Calu3 (cell line): ENCODE data around the gene IL23A. TPM values are rescaled to one million over a fixed set of nuclear protein-coding genes. Genes with fewer than 3 reads are reported as not detected.

ENCODE experiments used
- BruUV-seq: library from RNA; stranded (reverse); fragments of 400-500 nt; replicated peaks from 2 replicates; lab custom pipeline; 2021; lab: Mats Ljungman, UMichigan
- CTCF ChIA-PET: fragments of 300-600 bp; sonication (Branson Sonifier 250); formaldehyde crosslinking; loops from one replicate; lab custom pipeline; 2022; ENCODE audit warnings: antibody characterized with exemption; lab: Charles Lee
- DNase-seq: peaks from one replicate; pipeline ENCODE4 v3.0.0; 2022
- H3K27ac Mint-ChIP-seq: one replicate; pipeline ENCODE4 v1.8.0; 2022; ENCODE audit warnings: mixed read lengths; ENCODE audit not compliant: unreplicated experiment
- H3K27me3 Mint-ChIP-seq: one replicate; pipeline ENCODE4 v1.8.0; 2022; ENCODE audit warnings: mixed read lengths; ENCODE audit not compliant: unreplicated experiment
- H3K36me3 Mint-ChIP-seq: one replicate; pipeline ENCODE4 v1.8.0; 2022; ENCODE audit warnings: mild to moderate bottlenecking, moderate library complexity, mixed read lengths; ENCODE audit not compliant: insufficient read depth, unreplicated experiment
- H3K4me1 Mint-ChIP-seq: one replicate; pipeline ENCODE4 v1.8.0; 2022; ENCODE audit warnings: mild to moderate bottlenecking, low read depth, mixed read lengths; ENCODE audit not compliant: unreplicated experiment
- H3K4me3 Mint-ChIP-seq: one replicate; pipeline ENCODE4 v1.8.0; 2022; ENCODE audit warnings: mild to moderate bottlenecking, low read depth, moderate library complexity, mixed read lengths; ENCODE audit not compliant: unreplicated experiment
- H3K9me3 Mint-ChIP-seq: one replicate; pipeline ENCODE4 v1.8.0; 2022; ENCODE audit warnings: low read depth, mixed read lengths; ENCODE audit not compliant: unreplicated experiment
- CTCF ChIP-seq: fragments of 200-600 bp; IDR thresholded peaks from one replicate; pipeline ENCODE4 v1.8.0; 2022; ENCODE audit warnings: antibody characterized with exemption; ENCODE audit not compliant: unreplicated experiment
- intact Hi-C: fragments of 100-400 bp; cut with micrococcal nuclease; formaldehyde crosslinking; loops from one replicate; pipeline ENCODE4 v1.10.0; 2022; ENCODE audit not compliant: unreplicated experiment
- total RNA-seq: library from RNA; stranded (reverse); gene quantifications from 2 replicates; pipeline ENCODE4 v1.2.3, GENCODE V29; 2022

IL23A gene
- total RNA-seq, 1 experiment from 2014 or later, result 2.9 TPM

GRCh38 chr12:56366948-56367347 is 28.3 kb downstream of the IL23A start:
- DNase-seq, result no peak
- no peak overlapping the region for H3K4me3 Mint-ChIP-seq
- H3K36me3 Mint-ChIP-seq, result no peaks in the 10 kb centered on the region
- CTCF ChIA-PET, result no interaction called here
- H3K9me3 Mint-ChIP-seq, result no peaks in the 10 kb centered on the region
- no peak overlapping the region for H3K27ac Mint-ChIP-seq
- BruUV-seq, result no TSS peak
- intact Hi-C loops, result loop anchor here (10.0 kb wide), 1 partner anchor 98 kb away; the partner anchor contains the start of gene SPRYD4
- H3K27me3 Mint-ChIP-seq, result no peaks in the 10 kb centered on the region
- no peaks in the 10 kb centered on the region for H3K4me1 Mint-ChIP-seq
- no peak for TF ChIP-seq CTCF

- BruUV-seq, result no TSS peak
- no peak for TF ChIP-seq CTCF
- Mint-ChIP-seq H3K4me3 (no peak overlapping the region), H3K4me1 (no peaks in the 10 kb centered on the region), H3K27ac (no peak overlapping the region), H3K36me3 (no peaks in the 10 kb centered on the region), H3K9me3 (peaks cover 5% of the 10 kb centered on the region), H3K27me3 (peaks cover 12% of the 10 kb centered on the region)
- CTCF ChIA-PET, result interaction anchor here (0.6 to 1.5 kb wide), 2 partner anchors 13 to 28 kb away, joined by 3 read pairs; partner anchors contain the start of gene STAT2
- DNase-seq, result no peak
- intact Hi-C loops, result no loop called here
Measured at GRCh38 chr12:56373515-56373914, 34.8 kb downstream of the IL23A start.

GRCh38 chr12:56374726-56375597 is 36.3 kb downstream of the IL23A start:
- no peaks in the 10 kb centered on the region for H3K4me1 Mint-ChIP-seq
- peaks cover 5% of the 10 kb centered on the region for H3K9me3 Mint-ChIP-seq
- H3K36me3 Mint-ChIP-seq, result no peaks in the 10 kb centered on the region
- H3K27me3 Mint-ChIP-seq, result peaks cover 12% of the 10 kb centered on the region
- CTCF ChIA-PET, result interaction anchor here (0.6 to 1.5 kb wide), 4 partner anchors 12 to 89 kb away, joined by 3 to 4 read pairs (median 4); partner anchors contain the start of gene STAT2
- no peak overlapping the region for H3K27ac Mint-ChIP-seq
- TF ChIP-seq CTCF, result no peak
- H3K4me3 Mint-ChIP-seq, result no peak overlapping the region
- BruUV-seq, result no TSS peak
- DNase-seq, result no peak
- intact Hi-C loops, result no loop called here

GRCh38 chr12:56375598-56376434 is 37.1 kb downstream of the IL23A start:
- no peak for TF ChIP-seq CTCF
- Mint-ChIP-seq H3K36me3 (no peaks in the 10 kb centered on the region), H3K27me3 (peaks cover 12% of the 10 kb centered on the region), H3K27ac (no peak overlapping the region), H3K9me3 (peaks cover 5% of the 10 kb centered on the region), H3K4me1 (no peaks in the 10 kb centered on the region), H3K4me3 (no peak overlapping the region)
- no peak for DNase-seq
- intact Hi-C loops, result no loop called here
- no TSS peak for BruUV-seq
- CTCF ChIA-PET, result interaction anchor here (0.9 to 1.3 kb wide), 2 partner anchors 22 to 88 kb away, joined by 3 to 4 read pairs; no protein-coding TSS in a partner anchor
